H1 (cell line): Measurements from ENCODE around the gene BPIFB4. TPM values are rescaled to one million over a fixed set of nuclear protein-coding genes. Genes with fewer than 3 reads are reported as not detected.

ENCODE experiments used
- CTCF ChIA-PET: fragments of 300-600 bp; sonication (Branson Sonifier 250); formaldehyde crosslinking; loops from one replicate; lab custom pipeline; 2021; ENCODE audit not compliant: partially characterized antibody; lab: Charles Lee
- POLR2A ChIA-PET: fragments of 300-600 bp; sonication (Branson Sonifier 250); formaldehyde crosslinking; loops from one replicate; lab custom pipeline; 2021; ENCODE audit warnings: inconsistent platforms; ENCODE audit not compliant: partially characterized antibody; lab: Charles Lee
- DNase-seq, 2 experiments: peaks; one replicate each; pipeline versions ENCODE4 v3.0.0 to v3.0.0-alpha.2; 2010 to 2022; ENCODE audit warnings: low spot score in 2 of 2, low read depth in 1 of 2, mixed read lengths in 1 of 2
- FAIRE-seq: peaks from 2 replicates; lab custom pipeline; 2011; peaks lifted over from hg19 to GRCh38; lab: Jason Lieb, UNC
- H2AFZ ChIP-seq: 2 replicates; pipeline ENCODE4 v1.8.1; 2012; ENCODE audit warnings: low read length, inconsistent platforms
- H2AK5ac ChIP-seq: 2 replicates; pipeline ENCODE4 v1.6.1; 2013; ENCODE audit warnings: low read depth, low read length
- H2BK120ac ChIP-seq: replicated peaks from 2 replicates; pipeline ENCODE3; 2013; ENCODE audit warnings: low read depth, low read length, inconsistent platforms
- H2BK12ac ChIP-seq: 2 replicates; pipeline ENCODE4 v1.6.1; 2013; ENCODE audit warnings: low read depth, low read length
- H2BK15ac ChIP-seq: 2 replicates; pipeline ENCODE4 v1.6.1; 2013; ENCODE audit warnings: low read length
- H2BK20ac ChIP-seq: 2 replicates; pipeline ENCODE4 v1.6.1; 2013; ENCODE audit warnings: low read length
- H2BK5ac ChIP-seq: 2 replicates; pipeline ENCODE4 v1.6.1; 2013; ENCODE audit warnings: low read depth, low read length
- H3K14ac ChIP-seq: 2 replicates; pipeline ENCODE4 v1.6.1; 2013; ENCODE audit warnings: inconsistent platforms; ENCODE audit not compliant: insufficient read length
- H3K18ac ChIP-seq: 2 replicates; pipeline ENCODE4 v1.6.1; 2013; ENCODE audit warnings: low read length; ENCODE audit errors: extremely low read depth
- H3K23ac ChIP-seq: 2 replicates; pipeline ENCODE4 v1.6.1; 2013; ENCODE audit warnings: inconsistent platforms; ENCODE audit not compliant: insufficient read length
- H3K23me2 ChIP-seq: 2 replicates; pipeline ENCODE4 v1.6.1; 2013; ENCODE audit warnings: low read depth, low read length
- H3K27ac ChIP-seq: 2 replicates; pipeline ENCODE4 v1.6.1; 2011; ENCODE audit warnings: low read depth, low read length, inconsistent platforms
- H3K27me3 ChIP-seq, 4 experiments: replicated peaks in 1 of 4; 1 replicate in 1 of 4; 2 replicates in 3 of 4; pipeline versions ENCODE4 v1.6.1 to v1.8.1; 2011 to 2013; ENCODE audit warnings: low read length in 3 of 4, mild to moderate bottlenecking in 3 of 4, inconsistent platforms in 2 of 4, mixed read lengths in 2 of 4, moderate library complexity in 1 of 4; ENCODE audit not compliant: control insufficient read depth in 3 of 4, insufficient read depth in 3 of 4; ENCODE audit errors: extremely low read depth in 1 of 4
- H3K36me3 ChIP-seq, 4 experiments: 2 replicates each; pipeline versions ENCODE4 v1.6.1 to v1.8.1; 2011 to 2013; ENCODE audit warnings: mild to moderate bottlenecking in 4 of 4, low read length in 3 of 4, moderate library complexity in 2 of 4, control low read depth in 1 of 4, inconsistent platforms in 1 of 4; ENCODE audit not compliant: insufficient read depth in 4 of 4, control insufficient read depth in 2 of 4
- H3K4ac ChIP-seq: replicated peaks from 2 replicates; pipeline ENCODE3; 2013; ENCODE audit warnings: low read length, low read depth, mixed read lengths, inconsistent platforms; ENCODE audit not compliant: insufficient read length
- H3K4me1 ChIP-seq, 4 experiments: replicated peaks in 1 of 4; 1 replicate in 1 of 4; 2 replicates in 3 of 4; pipeline versions ENCODE4 v1.6.1 to v1.8.1; 2011 to 2013; ENCODE audit warnings: low read length in 3 of 4, inconsistent platforms in 2 of 4, mixed read lengths in 1 of 4; ENCODE audit not compliant: insufficient read depth in 4 of 4, control insufficient read depth in 3 of 4
- H3K4me2 ChIP-seq, 2 experiments: 2 replicates each; pipeline versions ENCODE4 v1.6.1 to v1.8.1; 2011 to 2013; ENCODE audit warnings: low read depth in 2 of 2, low read length in 2 of 2, control low read depth in 1 of 2, inconsistent platforms in 1 of 2, mild to moderate bottlenecking in 1 of 2; ENCODE audit not compliant: insufficient read depth in 1 of 2
- H3K4me3 ChIP-seq, 4 experiments: fragments of 200-600, 300-600 bp in 1 of 4; sonication (generic), shearing (Covaris generic), sonication (Bioruptor Twin) in 1 of 4; 2 replicates each; pipeline versions ENCODE4 v1.5.1 to v1.8.1; 2011 to 2016; ENCODE audit warnings: low read length in 4 of 4, low read depth in 3 of 4, control low read depth in 2 of 4, inconsistent platforms in 2 of 4, mild to moderate bottlenecking in 2 of 4, mixed read lengths in 1 of 4, moderate library complexity in 1 of 4; ENCODE audit not compliant: insufficient read depth in 2 of 4; ENCODE audit errors: extremely low read depth in 1 of 4
- H3K56ac ChIP-seq: replicated peaks from 2 replicates; pipeline ENCODE3; 2013; ENCODE audit warnings: low read depth, mild to moderate bottlenecking, mixed read lengths, low read length, inconsistent platforms; ENCODE audit not compliant: insufficient read length
- H3K79me1 ChIP-seq: 2 replicates; pipeline ENCODE4 v1.6.1; 2013; ENCODE audit warnings: low read depth, low read length, control low read depth
- H3K79me2 ChIP-seq, 2 experiments: 2 replicates each; pipeline versions ENCODE4 v1.6.1 to v1.8.1; 2012 to 2013; ENCODE audit warnings: low read length in 2 of 2, mild to moderate bottlenecking in 2 of 2, inconsistent platforms in 1 of 2; ENCODE audit not compliant: insufficient read depth in 2 of 2, control insufficient read depth in 1 of 2
- H3K9ac ChIP-seq, 4 experiments: replicated peaks in 1 of 4; 1 replicate in 1 of 4; 2 replicates in 3 of 4; pipeline versions ENCODE4 v1.6.1 to v1.8.1; 2011 to 2013; ENCODE audit warnings: low read depth in 3 of 4, low read length in 3 of 4, control low read depth in 2 of 4, mild to moderate bottlenecking in 2 of 4, moderate library complexity in 2 of 4, inconsistent platforms in 1 of 4; ENCODE audit errors: extremely low read depth in 1 of 4
- H3K9me3 ChIP-seq, 2 experiments: 2 replicates each; pipeline versions ENCODE4 v1.6.1 to v1.8.1; 2012 to 2013; ENCODE audit warnings: mild to moderate bottlenecking in 2 of 2, moderate library complexity in 2 of 2, control low read depth in 1 of 2, inconsistent platforms in 1 of 2, low read depth in 1 of 2, low read length in 1 of 2, mixed read lengths in 1 of 2; ENCODE audit not compliant: insufficient read depth in 2 of 2
- H4K20me1 ChIP-seq, 2 experiments: replicated peaks in 1 of 2; 2 replicates each; pipeline versions ENCODE3 to v1.8.1; 2011 to 2013; ENCODE audit warnings: inconsistent platforms in 2 of 2, low read length in 2 of 2, mild to moderate bottlenecking in 1 of 2; ENCODE audit not compliant: insufficient read depth in 2 of 2, control insufficient read depth in 1 of 2
- H4K5ac ChIP-seq: 2 replicates; pipeline ENCODE4 v1.6.1; 2013; ENCODE audit warnings: low read length, low read depth, mixed read lengths, inconsistent platforms; ENCODE audit not compliant: insufficient read length
- H4K8ac ChIP-seq: 2 replicates; pipeline ENCODE4 v1.8.0; 2013; ENCODE audit warnings: mild to moderate bottlenecking, moderate library complexity, low read length, inconsistent platforms; ENCODE audit not compliant: insufficient read depth; ENCODE audit errors: extremely low read depth
- H4K91ac ChIP-seq: replicated peaks from 2 replicates; pipeline ENCODE3; 2013; ENCODE audit warnings: low read length, mixed read lengths, inconsistent platforms; ENCODE audit not compliant: insufficient read length
- CHD2 ChIP-seq: IDR thresholded peaks from 2 replicates; pipeline ENCODE4 v1.6.1; 2012; ENCODE audit warnings: low read length, improper control_type of control experiment
- HDAC2 ChIP-seq, 2 experiments: fragments of 300-600 bp in 1 of 2; sonication (generic) in 1 of 2; IDR thresholded peaks; 2 replicates each; pipeline ENCODE4 v1.6.1; 2011 to 2012; ENCODE audit warnings: low read depth in 2 of 2, low read length in 2 of 2, mild to moderate bottlenecking in 2 of 2, moderate library complexity in 2 of 2, borderline replicate concordance in 1 of 2, inconsistent platforms in 1 of 2
- KDM5A ChIP-seq: fragments of 200-600 bp; IDR thresholded peaks from 2 replicates; pipeline ENCODE4 v1.7.1; 2012; ENCODE audit warnings: mild to moderate bottlenecking, low read length, inconsistent platforms, mixed read lengths
- SP4 ChIP-seq: IDR thresholded peaks from 2 replicates; pipeline ENCODE4 v1.6.1; 2012; ENCODE audit warnings: low read length, inconsistent platforms
- WGBS, 2 experiments: shearing (Covaris generic) in 1 of 2; methylation state at CpG; one replicate each; pipeline versions ENCODE4 v1.1.6 to v1.1.7; 2013 to 2015; ENCODE audit warnings: low lambda C conversion rate in 2 of 2, mixed read lengths in 2 of 2, inconsistent platforms in 1 of 2, low coverage in 1 of 2, missing lambda C conversion rate in 1 of 2; ENCODE audit not compliant: insufficient replicate concordance in 2 of 2, insufficient coverage in 1 of 2, insufficient read length in 1 of 2; ENCODE audit errors: extremely low coverage in 1 of 2, missing lambda C conversion rate in 1 of 2; 5-methylcytosine and 5-hydroxymethylcytosine counted together
- polyA plus RNA-seq, 7 experiments: library from polyadenylated mRNA; depleted of rRNA in 3 of 7; stranded (reverse) in 5 of 7; unstranded in 2 of 7; fragments of >200 nt in 5 of 7; fragments of 200-250 nt in 2 of 7; gene quantifications; 1 replicate in 5 of 7; 2 replicates in 1 of 7; 4 replicates in 1 of 7; pipeline versions ENCODE4 v1.2.1 to v1.2.3, GENCODE V29; 2011 to 2013; ENCODE audit warnings: missing spikeins in 2 of 7, mixed read lengths in 2 of 7
- total RNA-seq: library from RNA; stranded (reverse); fragmentation: NEBNext Ultra II Directional; extraction: Animal tissue kit (Norgen Biotek cat#: 25700); gene quantifications from 2 replicates; pipeline ENCODE4 v1.2.1, GENCODE V29; 2021
- TF ChIP-seq, protein P1 (sequence below): IDR thresholded peaks from 2 replicates; pipeline ENCODE4 v1.6.1; 2012; ENCODE audit warnings: inconsistent platforms

BPIFB4 gene
- total and polyA plus RNA-seq, 2 of the 8 experiments (the other 6 are each of a cell fraction or from before 2014, with no cell fraction given) = not detected

DNA sequence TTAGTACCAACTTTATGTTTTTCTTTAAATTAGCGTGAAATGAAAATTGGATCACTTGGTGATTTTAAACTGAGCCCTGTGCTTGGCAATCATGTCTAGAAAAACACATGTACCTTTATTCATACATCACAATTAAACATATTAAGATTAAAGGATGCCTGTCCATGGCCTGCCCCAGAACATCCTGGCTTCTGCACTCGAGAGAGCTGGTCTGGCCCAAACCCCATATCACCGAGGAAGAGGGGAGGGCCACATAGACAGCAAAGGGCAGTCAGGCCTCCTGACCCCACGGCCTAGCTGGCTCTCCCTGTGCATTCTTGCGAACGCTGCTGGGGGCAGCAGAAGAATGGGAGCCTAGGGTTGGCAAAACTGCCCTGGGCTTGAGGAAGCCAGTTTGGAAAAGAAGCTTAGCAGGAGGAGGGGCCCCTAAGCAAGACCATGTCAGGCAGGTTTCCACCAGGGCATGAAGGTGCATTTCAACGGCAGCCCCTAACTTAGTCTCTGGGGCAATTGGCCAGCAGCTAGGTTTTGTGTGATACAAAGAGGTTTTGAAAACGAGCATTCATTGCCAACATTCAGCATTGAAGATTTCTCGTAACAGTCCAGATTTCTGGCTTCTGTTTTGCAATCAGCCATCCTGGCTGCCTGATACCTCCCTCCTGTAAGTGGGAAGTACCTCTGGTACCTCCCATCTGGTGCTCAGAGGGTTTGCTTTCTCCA, 17.2 kb upstream of the BPIFB4 start:
- ChIA-PET CTCF (interaction anchor here (0.9 to 1.0 kb wide), 2 partner anchors 9 to 26 kb away, joined by 3 read pairs; no protein-coding TSS in a partner anchor), POLR2A (no interaction called here)
- Histone ChIP-seq H3K36me3 (no peaks in the 10 kb centered on the region), H3K4me2 (no peak overlapping the region), H3K79me1 (no peaks in the 10 kb centered on the region), H3K27me3 (no peaks in the 10 kb centered on the region), H2BK20ac (no peak overlapping the region), H2AFZ (no peak overlapping the region), H2BK120ac (no peak overlapping the region), H4K8ac (no peak overlapping the region), H3K56ac (no peak overlapping the region), H2BK5ac (no peak overlapping the region), H3K27ac (no peak overlapping the region), H3K4me1 (no peaks in the 10 kb centered on the region), H3K23me2 (no peaks in the 10 kb centered on the region), H3K79me2 (no peaks in the 10 kb centered on the region), H4K91ac (no peak overlapping the region), H3K4ac (no peak overlapping the region), H3K23ac (no peak overlapping the region), H3K18ac (no peak overlapping the region), H2BK12ac (no peak overlapping the region), H2AK5ac (no peak overlapping the region), H2BK15ac (no peak overlapping the region), H3K9ac (no peak overlapping the region), H3K4me3 (no peak overlapping the region), H4K20me1 (no peaks in the 10 kb centered on the region), H3K9me3 (no peaks in the 10 kb centered on the region), H4K5ac (no peak overlapping the region), H3K14ac (no peak overlapping the region)
- WGBS, 2 experiments = 85% methylated on average over 9 of the region's 9 CpGs; no CpG with 5 or more reads in 1 of the 2 experiments
- no peak for FAIRE-seq
- no peak for DNase-seq
- TF ChIP-seq SP4 (no peak), KDM5A (no peak), HDAC2 (IDR thresholded peaks at IDR 0.05; ENCODE audit: borderline replicate concordance in 1 of 2, low read depth in 2 of 2, low read length in 2 of 2) (no peak), CHD2 (no peak)
- TF ChIP-seq, protein P1, sequence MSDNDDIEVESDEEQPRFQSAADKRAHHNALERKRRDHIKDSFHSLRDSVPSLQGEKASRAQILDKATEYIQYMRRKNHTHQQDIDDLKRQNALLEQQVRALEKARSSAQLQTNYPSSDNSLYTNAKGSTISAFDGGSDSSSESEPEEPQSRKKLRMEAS = no peak
